CD4-positive, alpha-beta T cell treated with Interferon alpha-2 for 1 hour (primary cell): ENCODE data around the gene SUGCT.

Experiments
- DNase-seq, 2 donors: peaks; one replicate each; pipeline ENCODE4 v3.0.0-alpha.2; 2020 to 2022

SUGCT gene

GRCh38 chr7:40418983-40419382 is 284.2 kb downstream of the SUGCT start:
- DNase-seq, result no peak

- peak in 1 of 2 donors; percentile 1 for DNase-seq
Observed at GRCh38 chr7:40419806-40420205, 285.0 kb downstream of the SUGCT start.

DNA sequence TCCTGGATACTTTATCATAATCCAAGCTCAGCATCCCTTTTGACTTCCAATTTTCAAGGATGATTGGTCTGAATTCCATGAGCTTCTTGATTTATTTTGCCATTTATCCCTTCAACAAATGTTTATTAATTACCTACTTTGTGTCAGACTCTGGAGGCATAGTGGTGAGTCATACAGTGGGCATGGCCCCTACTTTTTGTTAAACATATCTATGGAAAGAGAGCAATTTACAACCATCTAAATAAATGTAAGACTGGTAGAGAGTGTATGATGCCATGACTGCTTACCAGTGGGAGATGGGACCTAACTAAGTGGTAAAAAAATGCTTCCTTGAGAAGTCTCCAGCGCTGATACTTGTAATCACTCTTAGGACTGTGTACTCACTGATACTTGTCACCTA is 286.6 kb downstream of the SUGCT start:
- DNase-seq, result no peak

DNA sequence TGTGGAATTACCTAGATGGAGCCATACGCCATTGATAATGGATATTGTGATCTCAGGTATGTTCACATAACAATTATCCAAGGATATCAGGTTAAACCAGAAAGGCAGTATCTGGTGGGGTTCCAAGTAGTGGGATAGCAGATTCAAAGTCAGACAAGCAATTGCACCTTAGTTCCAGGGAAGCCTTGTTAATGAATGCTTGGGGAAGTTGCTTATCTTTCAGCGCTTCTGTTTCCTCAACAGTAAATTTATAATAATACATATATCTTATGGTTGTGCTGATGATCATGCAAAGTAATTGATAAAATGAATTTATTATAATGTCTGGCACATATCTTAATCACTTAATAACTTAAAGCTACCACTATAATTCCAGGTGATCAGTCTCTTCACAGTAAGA is 290.9 kb downstream of the SUGCT start:
- no peak for DNase-seq

DNA sequence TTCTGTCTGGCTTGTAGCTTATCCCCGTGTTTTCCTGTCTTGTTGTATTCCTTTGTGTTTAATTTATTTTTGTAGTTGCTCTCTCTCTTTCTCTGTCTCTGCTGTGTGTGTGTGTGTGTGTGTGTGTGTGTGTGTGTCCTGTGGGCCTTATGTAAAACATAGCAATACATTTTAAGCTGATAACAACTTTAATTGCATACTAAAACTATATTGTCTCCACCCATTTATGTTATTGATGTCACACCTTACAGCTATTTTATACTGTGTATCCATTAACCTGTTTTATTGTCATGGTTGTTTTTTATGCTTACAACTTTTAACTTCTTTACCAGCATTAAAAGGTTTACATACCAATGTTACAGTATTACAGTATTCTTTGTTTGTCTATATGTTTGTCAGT is 293.6 kb downstream of the SUGCT start:
- no peak for DNase-seq

DNA sequence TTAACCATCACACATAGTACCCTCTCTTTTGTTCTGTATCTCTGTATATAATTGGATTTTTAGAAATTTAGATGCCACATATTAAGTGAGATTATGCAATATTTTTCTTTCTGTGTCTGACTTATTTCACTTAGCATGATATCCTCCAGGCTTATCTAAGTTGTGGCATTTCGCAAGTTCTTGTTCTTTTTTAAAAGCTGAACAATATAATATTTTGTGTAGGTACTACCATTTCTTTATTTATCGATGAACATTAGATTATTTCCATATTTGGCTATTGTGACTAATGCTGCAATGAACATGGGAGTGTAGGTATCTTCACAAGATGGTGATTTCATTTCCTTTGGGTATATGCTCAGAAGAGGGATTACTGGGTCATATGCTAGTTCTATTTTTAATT is 295.0 kb downstream of the SUGCT start:
- DNase-seq, result no peak

DNA sequence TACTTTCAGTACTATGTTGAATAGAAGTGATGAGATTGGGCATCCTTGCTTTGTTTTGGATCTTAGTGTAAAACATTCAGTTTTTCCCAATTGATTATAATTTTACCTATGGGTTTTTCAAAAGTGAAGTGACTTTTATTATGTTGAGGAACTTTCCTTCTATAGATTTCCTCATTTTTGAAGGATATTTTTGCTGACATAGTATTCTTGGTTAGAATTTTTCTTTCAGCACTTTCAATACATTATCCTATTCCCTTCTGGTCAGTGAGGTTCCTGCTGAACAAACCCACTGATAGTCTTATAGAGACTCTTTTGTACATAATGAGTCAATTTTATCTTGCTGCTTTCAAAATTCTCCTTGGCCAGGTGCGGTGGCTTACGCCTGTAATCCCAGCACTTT is 297.2 kb downstream of the SUGCT start:
- DNase-seq, result no peak

DNA sequence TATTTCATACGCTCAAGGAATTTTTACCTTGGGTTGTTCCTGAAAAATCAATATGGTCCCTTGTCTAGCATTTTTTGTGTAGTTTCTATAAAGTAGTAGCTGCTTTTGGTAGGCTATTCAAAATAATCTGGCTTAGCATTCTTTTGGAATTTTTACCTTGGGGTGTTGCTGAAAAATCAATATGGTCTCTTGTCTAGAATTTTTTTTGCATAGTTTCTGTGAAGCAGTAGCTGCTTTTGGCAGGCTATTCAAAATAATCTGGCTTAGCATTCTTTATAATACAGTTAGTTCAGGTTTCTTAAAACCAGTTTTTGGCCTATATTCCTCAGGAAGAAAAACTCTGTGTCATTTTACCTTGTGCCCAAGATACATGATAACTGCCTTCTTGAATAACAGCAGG is 301.9 kb downstream of the SUGCT start:
- DNase-seq, result no peak

DNA sequence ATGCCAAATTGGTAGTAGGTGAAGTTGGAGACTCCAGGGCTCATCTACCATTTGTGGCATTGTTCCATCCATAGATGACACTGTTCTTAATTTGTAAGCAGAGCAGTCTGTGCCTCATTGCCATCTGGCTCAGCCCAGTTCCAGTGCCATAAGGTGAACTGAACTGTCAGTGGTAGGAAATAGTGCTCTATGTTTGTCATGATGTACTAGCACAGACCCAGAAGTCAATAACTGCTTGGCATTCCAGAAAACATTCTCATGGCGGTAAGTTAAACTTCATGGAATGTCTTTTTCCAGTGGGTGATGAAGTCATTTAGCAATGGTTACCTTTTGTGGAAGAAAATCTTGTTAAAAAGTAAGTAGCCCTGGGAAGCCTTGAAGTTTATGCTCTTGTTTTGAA is 302.7 kb downstream of the SUGCT start:
- no peak for DNase-seq

DNA sequence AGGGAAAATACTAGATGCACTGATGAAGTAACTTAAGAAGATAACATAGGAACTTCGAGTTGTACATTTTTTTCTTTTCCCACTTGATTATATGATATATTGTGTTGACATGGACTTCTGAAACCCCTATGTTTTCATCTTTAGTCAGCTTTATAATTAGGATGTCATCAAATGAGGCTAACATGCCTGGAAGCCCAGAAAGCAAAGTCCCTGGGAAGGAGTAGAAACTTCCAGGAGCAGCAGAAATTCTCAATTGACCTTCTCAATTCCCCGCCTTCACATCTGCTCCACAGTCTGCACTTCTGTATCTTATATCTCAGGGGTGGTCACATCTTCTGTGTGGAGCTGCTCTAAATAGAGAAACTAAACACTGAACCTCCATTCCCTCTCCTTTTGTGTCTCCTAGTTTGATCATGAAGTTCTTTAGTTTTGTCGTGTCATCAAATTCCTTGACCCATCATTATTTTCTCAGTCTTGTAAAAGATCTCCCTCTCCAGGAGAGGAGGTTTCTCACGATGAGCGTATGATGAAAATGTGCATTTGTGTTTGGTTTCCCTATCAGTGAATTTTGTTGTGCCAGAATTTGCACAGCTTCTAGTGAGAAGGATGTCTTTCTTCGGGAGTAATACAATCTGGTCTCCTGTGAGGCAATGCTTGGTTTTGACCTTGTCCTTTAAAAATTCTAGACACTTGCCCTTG is 303.3 kb downstream of the SUGCT start:
- no peak for DNase-seq

DNA sequence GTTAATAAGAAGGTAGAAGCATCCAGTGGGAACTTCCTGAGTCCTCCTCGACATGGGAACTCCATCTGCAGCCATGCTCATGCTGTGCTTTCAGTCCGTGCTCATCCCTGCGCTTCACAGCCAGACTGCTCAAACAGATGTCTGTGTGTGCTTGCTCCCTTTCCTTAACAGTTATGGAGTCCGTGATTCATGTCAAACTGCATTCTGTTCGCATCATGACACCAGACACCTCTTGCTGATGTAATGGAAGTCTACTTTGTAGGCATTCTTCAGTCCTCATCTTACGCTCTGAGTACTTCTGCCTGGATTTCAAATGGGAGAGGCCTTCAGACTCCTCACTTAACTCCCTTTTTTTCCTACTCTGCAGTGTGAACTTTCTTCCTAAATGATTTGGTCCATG is 304.9 kb downstream of the SUGCT start:
- no peak for DNase-seq

DNA sequence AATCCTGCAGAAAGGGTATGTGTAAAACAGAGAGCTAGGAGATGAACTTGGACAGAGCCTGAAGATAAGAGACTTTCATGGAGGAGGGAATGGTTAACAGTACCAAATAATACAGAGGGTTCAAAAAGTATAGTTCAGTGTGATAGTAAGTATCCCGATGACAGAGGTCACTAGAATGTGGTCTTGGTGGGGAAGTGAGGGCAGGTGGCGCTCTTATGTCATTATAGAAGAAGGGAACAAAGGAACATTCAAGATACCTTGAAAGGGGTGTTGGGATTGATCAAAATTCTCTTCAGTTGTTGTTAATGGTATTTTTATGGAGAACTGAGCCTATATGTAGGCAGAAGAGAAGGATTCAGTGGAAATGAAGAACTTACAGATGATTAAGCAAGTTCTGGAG is 312.5 kb downstream of the SUGCT start:
- DNase-seq, result no peak

DNA sequence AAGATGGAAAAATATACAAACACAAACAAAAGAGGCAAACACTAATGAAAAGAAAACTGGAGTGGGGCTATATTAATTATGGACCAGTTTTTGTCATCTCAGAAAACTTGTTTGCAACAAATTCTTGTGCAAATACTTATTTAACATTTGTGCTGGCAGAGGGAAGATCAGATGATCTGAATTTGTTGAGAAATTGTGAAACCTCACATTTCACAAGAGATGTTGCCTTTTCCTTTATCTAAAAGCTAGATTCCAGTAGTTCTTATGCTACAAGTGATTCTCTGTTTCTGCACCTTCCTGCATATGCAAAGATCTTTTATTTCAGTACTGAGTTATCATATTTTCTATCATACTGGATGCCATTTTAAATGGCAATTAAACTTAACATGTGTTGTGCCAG is 320.7 kb downstream of the SUGCT start:
- DNase-seq, result no peak

- DNase-seq, result no peak
Observed at GRCh38 chr7:40457776-40458480, 323.1 kb downstream of the SUGCT start.

DNA sequence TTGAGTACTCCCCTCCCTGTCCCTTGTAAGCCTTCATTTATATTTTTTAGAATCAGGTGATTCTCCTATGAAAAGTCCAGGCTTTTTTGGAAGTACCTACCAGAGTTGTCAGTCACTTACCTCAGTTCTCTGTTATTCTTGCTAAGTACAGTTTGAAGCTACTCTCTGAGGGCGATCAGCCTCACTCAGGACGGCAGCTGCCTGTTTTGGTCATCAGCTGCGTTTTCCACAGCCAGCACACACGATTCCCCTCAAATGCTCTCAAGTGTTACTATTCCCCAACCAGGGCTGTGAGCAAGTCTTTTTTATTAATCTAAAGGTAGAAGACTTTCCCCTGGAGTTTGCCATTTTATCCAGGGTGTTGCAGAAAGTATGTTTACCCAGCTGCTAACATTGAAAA is 328.6 kb downstream of the SUGCT start:
- DNase-seq, result no peak

DNA sequence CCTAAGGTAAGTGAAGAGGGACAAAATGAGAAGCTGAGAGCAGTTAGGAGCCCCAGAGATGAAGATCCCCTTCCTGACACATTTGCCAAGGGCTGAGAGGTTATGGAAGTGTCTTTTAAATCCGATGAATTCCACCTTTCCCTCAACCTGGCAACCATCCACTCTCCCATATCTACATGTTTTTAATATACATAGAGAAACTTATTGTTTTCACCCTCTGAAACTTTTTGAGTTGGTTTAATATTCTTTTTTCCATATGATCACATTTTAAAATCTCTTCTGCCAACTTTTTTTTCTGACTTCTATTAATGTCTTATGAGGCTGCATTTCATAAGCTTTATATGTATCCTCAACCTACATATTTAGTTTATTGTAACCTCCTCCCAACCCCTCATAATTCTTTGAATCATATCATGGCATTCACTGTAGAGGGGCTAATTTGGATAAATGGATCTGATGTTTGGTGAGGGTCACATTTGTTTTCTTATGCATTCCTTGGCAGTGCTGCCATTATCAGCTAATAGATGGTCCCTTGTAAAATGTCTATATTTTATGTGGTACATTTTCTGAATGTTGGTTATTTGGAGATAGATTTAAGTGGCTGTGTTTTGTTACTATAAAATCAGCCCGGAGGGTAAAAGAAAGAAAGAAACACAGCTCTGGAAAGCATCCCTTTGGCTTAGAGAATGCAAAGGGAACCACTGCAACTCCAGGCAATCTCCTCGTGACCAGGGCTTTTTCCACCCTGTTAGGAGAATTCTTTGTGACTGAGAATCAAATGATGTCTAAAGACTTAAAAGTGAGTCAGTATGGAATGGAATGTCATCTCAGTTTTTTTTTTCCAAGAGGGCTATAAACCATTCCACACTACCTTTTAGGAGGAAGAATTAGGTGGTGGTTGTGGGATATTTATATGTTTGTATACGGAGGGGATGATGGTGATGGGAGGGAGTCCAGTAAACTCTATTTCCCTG is 334.4 kb downstream of the SUGCT start:
- DNase-seq, result no peak

DNA sequence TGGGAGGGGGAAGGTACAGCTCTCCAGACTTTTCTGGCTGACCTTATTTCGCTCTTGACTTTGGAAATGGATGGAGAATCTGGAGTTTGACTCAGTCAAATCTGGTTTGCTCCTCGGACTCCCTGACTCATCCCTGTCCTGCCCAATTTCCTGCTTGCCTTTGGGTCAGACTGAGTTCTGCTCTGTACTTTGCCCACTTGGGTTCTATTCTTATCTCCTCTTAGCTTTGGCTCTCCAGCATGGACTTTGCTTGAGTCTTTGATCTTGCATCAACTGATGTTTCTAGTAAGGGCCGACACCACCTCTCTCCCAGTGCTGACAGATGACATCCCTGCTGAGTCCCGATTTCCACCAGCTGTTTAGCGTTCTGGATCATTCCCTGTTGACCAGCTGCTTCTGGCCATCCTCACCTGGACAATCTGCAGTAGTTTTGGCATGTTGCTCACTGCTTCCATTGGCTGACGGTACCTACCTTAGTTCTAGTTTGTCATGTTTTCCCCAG is 335.3 kb downstream of the SUGCT start:
- no peak for DNase-seq

DNA sequence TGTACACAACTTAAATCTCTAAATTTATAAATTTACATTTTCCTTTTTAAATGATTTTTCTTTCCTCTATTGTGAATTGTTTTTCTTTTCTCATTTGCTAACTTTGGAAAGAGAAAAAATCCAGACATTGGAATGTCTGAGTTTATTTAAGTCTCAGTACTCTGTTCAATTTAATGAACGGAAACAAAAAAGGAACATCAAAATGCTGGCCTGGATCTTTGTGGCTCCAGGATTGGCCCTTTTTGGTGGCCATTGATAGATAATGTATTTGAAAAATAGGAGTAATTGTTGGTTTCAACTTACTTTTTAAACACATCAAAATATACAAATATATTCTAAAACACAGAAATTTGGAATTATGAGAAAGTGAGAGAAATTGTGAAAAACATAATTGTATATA is 336.0 kb downstream of the SUGCT start:
- no peak for DNase-seq

DNA sequence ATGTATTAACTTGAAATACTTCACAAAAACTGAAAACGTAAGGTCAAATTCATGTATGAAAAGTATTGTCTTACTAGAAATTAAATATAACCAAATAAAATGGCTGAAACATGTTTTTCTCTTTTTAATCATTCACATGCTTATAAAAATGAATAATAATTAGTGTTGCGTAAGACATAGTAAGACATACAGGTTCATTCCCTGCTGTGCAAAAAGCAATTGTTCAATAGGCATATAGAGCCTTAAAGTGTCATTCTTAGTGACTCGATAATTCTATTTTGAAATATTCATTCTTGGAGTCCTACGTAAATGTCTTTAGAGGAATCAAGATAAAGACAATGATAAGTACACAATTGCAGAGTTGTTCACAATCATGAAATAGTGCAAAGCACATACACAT is 337.1 kb downstream of the SUGCT start:
- DNase-seq, result no peak

GRCh38 chr7:40474790-40475680 is 340.2 kb downstream of the SUGCT start:
- no peak for DNase-seq

- DNase-seq, result no peak
Observed at GRCh38 chr7:40475681-40475982, 340.8 kb downstream of the SUGCT start.

DNA sequence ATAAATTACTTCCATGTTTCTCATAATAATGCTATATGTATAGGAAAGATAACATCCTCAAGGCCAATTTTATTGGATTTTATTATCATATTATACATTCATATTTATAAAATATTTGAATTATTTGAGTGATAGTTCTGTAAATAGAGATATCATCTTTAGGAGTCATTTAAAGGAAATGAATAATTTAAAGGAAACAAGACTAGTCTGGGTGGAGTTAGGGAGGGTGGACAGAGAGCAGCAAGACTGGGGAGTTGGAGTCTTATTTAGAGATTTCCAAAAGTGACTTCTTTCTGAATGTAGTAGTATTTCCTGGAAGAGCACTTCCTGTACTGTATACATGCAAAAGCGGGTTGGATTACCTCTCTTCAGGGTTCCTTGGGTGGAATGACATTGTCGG is 342.3 kb downstream of the SUGCT start:
- no peak for DNase-seq

DNA sequence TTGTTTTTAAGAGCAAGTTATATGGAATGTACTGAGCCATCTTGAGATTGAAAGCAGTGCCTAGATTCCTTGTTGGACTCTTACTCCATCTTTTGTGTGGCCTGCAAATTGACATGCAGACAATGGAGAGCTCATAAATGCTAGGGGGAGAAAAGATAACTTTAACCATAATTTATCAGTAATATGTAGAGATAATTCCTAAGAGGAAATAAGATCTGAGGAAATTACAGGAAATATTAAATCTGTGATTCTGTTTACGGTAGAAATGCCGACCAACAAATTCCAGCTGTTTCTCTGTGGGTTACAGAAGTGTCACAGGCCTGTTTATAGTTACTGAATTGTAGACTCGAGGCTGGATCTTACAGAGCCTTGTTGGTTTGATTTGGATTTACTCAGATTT is 348.0 kb downstream of the SUGCT start:
- DNase-seq, result no peak
